OCI-LY1 (cell line): ENCODE measurements around the gene ARL2BP.

Experiments
- H2AFZ ChIP-seq: fragments of 200-600 bp; sonication (generic), shearing (Covaris generic); 2 replicates; pipeline ENCODE4 v1.6.0; 2014; ENCODE audit warnings: antibody characterized with exemption, mild to moderate bottlenecking, low read length
- H3F3A ChIP-seq: fragments of 200-600 bp; sonication (generic), shearing (Covaris generic); 2 replicates; pipeline ENCODE4 v1.6.0; 2014; ENCODE audit warnings: mild to moderate bottlenecking, antibody characterized with exemption, low read length, moderate library complexity; ENCODE audit not compliant: insufficient read depth
- H3K27ac ChIP-seq: fragments of 200-600 bp; sonication (generic); 2 replicates; pipeline ENCODE4 v1.5.1; 2014; ENCODE audit warnings: low read length, mixed run types, mild to moderate bottlenecking, low read depth; ENCODE audit not compliant: poor library complexity, severe bottlenecking
- H3K27me3 ChIP-seq: fragments of 200-600 bp; sonication (generic); 2 replicates; pipeline ENCODE4 v1.6.0; 2014; ENCODE audit warnings: antibody characterized with exemption, mild to moderate bottlenecking, low read length, moderate library complexity; ENCODE audit not compliant: insufficient read depth
- H3K36me3 ChIP-seq: fragments of 200-600 bp; sonication (generic); 2 replicates; pipeline ENCODE4 v1.6.1; 2014; ENCODE audit warnings: mild to moderate bottlenecking, antibody characterized with exemption, low read length, moderate library complexity, mixed read lengths; ENCODE audit not compliant: insufficient read depth
- H3K4me1 ChIP-seq: fragments of 200-600 bp; sonication (generic); 2 replicates; pipeline ENCODE4 v1.5.1; 2014; ENCODE audit warnings: mild to moderate bottlenecking, low read length, moderate library complexity; ENCODE audit not compliant: insufficient read depth, severe bottlenecking
- H3K4me2 ChIP-seq: fragments of 200-600 bp; sonication (generic), shearing (Covaris generic); 2 replicates; pipeline ENCODE4 v1.6.1; 2014; ENCODE audit warnings: low read length
- H3K4me3 ChIP-seq: fragments of 200-600 bp; sonication (generic); 2 replicates; pipeline ENCODE4 v1.5.1; 2014; ENCODE audit warnings: low read length, low read depth, mild to moderate bottlenecking, mixed read lengths; ENCODE audit not compliant: poor library complexity, severe bottlenecking
- H3K79me2 ChIP-seq: fragments of 200-600 bp; shearing (Covaris generic); 2 replicates; pipeline ENCODE4 v1.6.1; 2016; ENCODE audit warnings: mixed run types, low read length, mixed read lengths; ENCODE audit not compliant: insufficient read depth
- H3K9ac ChIP-seq: fragments of 200-600 bp; sonication (generic), shearing (Covaris generic); 2 replicates; pipeline ENCODE4 v1.6.1; 2014; ENCODE audit warnings: mild to moderate bottlenecking, low read length, mixed read lengths
- H3K9me2 ChIP-seq: fragments of 200-600 bp; sonication (generic), shearing (Covaris generic); 2 replicates; pipeline ENCODE4 v1.6.1; 2014; ENCODE audit warnings: low read depth, mild to moderate bottlenecking, low read length, mixed read lengths
- H3K9me3 ChIP-seq: fragments of 200-600 bp; shearing (Covaris generic); 2 replicates; pipeline ENCODE4 v1.6.1; 2014; ENCODE audit warnings: low read length, mixed read lengths
- H4K20me1 ChIP-seq: fragments of 200-600 bp; sonication (generic), shearing (Covaris generic); 2 replicates; pipeline ENCODE4 v1.6.0; 2016; ENCODE audit warnings: mild to moderate bottlenecking, low read length; ENCODE audit not compliant: insufficient read depth
- EZH2 ChIP-seq: fragments of 200-600 bp; sonication (generic), shearing (Covaris generic); IDR thresholded peaks from 2 replicates; pipeline ENCODE4 v1.8.0; 2017; ENCODE audit warnings: borderline replicate concordance, mixed run types, mild to moderate bottlenecking, antibody characterized with exemption, low read length, moderate library complexity, mixed read lengths
- TF ChIP-seq, protein P1 (sequence below): fragments of 200-600 bp; sonication (generic), shearing (Covaris generic); IDR thresholded peaks from 2 replicates; pipeline ENCODE4 v1.5.1; 2017; ENCODE audit warnings: mild to moderate bottlenecking, antibody characterized with exemption, low read length, moderate library complexity, mixed read lengths

The ARL2BP gene

DNA sequence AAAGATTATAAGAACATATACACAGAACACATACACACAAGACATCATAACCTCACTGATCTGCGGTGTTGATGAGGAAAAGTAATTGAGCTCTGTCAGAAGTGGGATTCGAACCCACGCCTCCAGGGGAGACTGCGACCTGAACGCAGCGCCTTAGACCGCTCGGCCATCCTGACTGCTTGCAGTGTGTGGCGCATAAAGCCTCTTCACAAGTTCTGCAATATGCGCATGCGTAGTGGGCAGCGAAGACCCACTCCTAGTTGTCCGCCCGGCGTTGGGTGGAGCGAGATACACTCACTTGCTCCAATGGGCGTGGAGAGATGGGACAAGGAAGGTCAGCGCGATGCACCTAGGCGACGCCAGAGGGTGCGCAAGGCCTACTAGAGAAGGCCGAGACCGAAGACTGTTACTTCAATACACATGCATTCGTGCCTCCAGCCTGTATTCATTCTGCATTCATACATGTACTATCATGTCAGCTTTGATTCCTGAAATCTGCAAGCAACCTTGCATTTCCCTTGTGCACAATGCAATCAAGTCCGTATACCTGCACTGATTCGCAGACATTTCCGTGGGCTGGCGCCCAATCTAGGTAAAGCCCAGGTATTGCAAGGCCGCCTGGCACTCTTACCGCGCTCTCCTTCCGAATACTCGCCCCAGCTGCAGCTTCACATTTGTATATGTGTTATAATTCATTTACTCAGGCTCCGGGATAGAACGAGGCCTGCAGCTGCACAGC is 55.5 kb downstream of the ARL2BP start:
- Histone ChIP-seq H3K4me2 (peak overlapping the region; percentile 78), H3F3A (no peaks in the 10 kb centered on the region), H3K9ac (peak overlapping the region; percentile 58), H3K4me3 (peak overlapping the region; percentile 65), H3K27ac (peak overlapping the region; percentile 81), H3K36me3 (no peaks in the 10 kb centered on the region), H2AFZ (no peak overlapping the region), H3K9me2 (no peaks in the 10 kb centered on the region), H3K79me2 (no peaks in the 10 kb centered on the region), H3K9me3 (no peaks in the 10 kb centered on the region), H4K20me1 (no peaks in the 10 kb centered on the region), H3K27me3 (no peaks in the 10 kb centered on the region; the same call in 1 of the 2 replicates), H3K4me1 (peaks cover 26% of the 10 kb centered on the region)
- no peak for TF ChIP-seq EZH2
- TF ChIP-seq, protein P1, sequence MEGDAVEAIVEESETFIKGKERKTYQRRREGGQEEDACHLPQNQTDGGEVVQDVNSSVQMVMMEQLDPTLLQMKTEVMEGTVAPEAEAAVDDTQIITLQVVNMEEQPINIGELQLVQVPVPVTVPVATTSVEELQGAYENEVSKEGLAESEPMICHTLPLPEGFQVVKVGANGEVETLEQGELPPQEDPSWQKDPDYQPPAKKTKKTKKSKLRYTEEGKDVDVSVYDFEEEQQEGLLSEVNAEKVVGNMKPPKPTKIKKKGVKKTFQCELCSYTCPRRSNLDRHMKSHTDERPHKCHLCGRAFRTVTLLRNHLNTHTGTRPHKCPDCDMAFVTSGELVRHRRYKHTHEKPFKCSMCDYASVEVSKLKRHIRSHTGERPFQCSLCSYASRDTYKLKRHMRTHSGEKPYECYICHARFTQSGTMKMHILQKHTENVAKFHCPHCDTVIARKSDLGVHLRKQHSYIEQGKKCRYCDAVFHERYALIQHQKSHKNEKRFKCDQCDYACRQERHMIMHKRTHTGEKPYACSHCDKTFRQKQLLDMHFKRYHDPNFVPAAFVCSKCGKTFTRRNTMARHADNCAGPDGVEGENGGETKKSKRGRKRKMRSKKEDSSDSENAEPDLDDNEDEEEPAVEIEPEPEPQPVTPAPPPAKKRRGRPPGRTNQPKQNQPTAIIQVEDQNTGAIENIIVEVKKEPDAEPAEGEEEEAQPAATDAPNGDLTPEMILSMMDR: peak; percentile 97

DNA sequence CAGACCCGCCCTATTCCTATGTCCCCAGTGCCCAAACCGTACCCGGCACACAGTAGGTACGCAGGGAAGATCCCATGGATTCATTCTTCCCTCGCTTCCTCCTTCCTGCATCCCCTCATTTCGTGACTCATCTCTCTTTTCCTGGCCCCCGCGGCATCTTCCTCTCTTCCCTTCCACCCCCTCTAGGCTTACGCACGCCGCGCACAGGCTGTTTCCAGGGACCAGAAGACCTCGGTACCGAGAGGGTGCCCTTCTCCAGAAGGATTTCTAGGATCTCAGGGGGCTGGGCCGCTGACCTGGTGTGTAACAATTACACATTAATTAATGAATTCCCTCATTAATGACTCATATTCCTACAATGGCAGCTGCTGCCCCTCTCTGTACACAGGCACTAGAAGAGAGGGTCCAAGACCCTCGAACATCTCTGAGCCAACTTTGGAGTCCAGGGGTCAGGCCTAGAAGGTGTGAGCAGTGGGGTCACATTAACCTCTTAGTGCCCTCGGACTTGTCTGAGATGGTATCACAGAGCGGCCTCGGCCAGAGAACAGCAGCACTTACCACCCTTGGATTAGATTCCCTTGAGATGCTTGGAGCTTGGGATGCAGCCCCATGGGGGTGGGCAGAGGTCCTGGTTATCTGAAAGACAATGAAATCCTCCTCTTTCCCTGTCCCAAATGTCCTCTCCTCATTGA is 56.2 kb downstream of the ARL2BP start:
- Histone ChIP-seq H3K4me1 (peaks cover 26% of the 10 kb centered on the region), H3K9ac (peak overlapping the region; percentile 15; the same call in 1 of the 2 replicates), H3K4me3 (peak overlapping the region; percentile 57), H4K20me1 (no peaks in the 10 kb centered on the region), H3K9me2 (no peaks in the 10 kb centered on the region), H3K9me3 (no peaks in the 10 kb centered on the region), H3K36me3 (no peaks in the 10 kb centered on the region), H3K27ac (no peak overlapping the region), H3F3A (no peaks in the 10 kb centered on the region), H3K79me2 (no peaks in the 10 kb centered on the region), H3K27me3 (no peaks in the 10 kb centered on the region; the same call in 1 of the 2 replicates), H3K4me2 (peak overlapping the region; percentile 78), H2AFZ (no peak overlapping the region)
- TF ChIP-seq EZH2: no peak
- TF ChIP-seq, protein P1: no peak
